ENCODE results near the gene EFL1. TPM values are rescaled to one million over a fixed set of nuclear protein-coding genes. Genes with fewer than 3 reads are reported as not detected.
A peak's percentile ranks its signal among the peaks of the same experiment; 100 is the strongest.

Gene EFL1
- total and polyA plus RNA-seq, 2 of the 8 experiments (the other 6 are each of a cell fraction or from before 2014, with no cell fraction given), result 10.8 to 31.5 TPM

- ChIA-PET POLR2A (ENCODE audit: partially characterized antibody) (interaction anchor here (1.0 kb wide), 1 partner anchor 12 kb away, joined by 3 read pairs; no protein-coding TSS in a partner anchor), CTCF (ENCODE audit: partially characterized antibody) (interaction anchor here (0.7 to 1.3 kb wide), 4 partner anchors 19 to 812 kb away, joined by 3 read pairs; no protein-coding TSS in a partner anchor)
- no peaks in the 10 kb centered on the region; a peak in 1 of 7 replicates for H3K27me3 ChIP-seq (replicated peaks in 1 of 4; ENCODE audit: control insufficient read depth in 3 of 4, extremely low read depth in 1 of 4, insufficient read depth in 3 of 4, low read length in 3 of 4)
- no peak overlapping the region for H3K4me2 ChIP-seq (ENCODE audit: insufficient read depth in 1 of 2, low read depth in 2 of 2, low read length in 2 of 2)
- H2BK120ac ChIP-seq (replicated peaks; ENCODE audit: low read depth, low read length), result no peak overlapping the region
- H4K5ac ChIP-seq (ENCODE audit: insufficient read length, low read depth, low read length), result no peak overlapping the region
- DNase-seq (ENCODE audit: low read depth in 1 of 2, low spot score in 2 of 2) (no peak), FAIRE-seq (no peak)
- WGBS, 2 experiments (ENCODE audit: extremely low coverage in 1 of 2, insufficient coverage in 1 of 2, insufficient read length in 1 of 2, insufficient replicate concordance in 2 of 2, low coverage in 1 of 2, low lambda C conversion rate in 2 of 2, missing lambda C conversion rate in 1 of 2), result 93% methylated on average over 12 of the region's 16 CpGs; no CpG with 5 or more reads in 1 of the 2 experiments
- H3K4me3 ChIP-seq (ENCODE audit: extremely low read depth in 1 of 4, insufficient read depth in 2 of 4, low read depth in 3 of 4, low read length in 4 of 4), result no peak overlapping the region
- no peak overlapping the region for H3K56ac ChIP-seq (replicated peaks; ENCODE audit: insufficient read length, low read depth, low read length)
- no peak overlapping the region for H2BK5ac ChIP-seq (ENCODE audit: low read depth, low read length)
- no peak overlapping the region for H3K4ac ChIP-seq (replicated peaks; ENCODE audit: insufficient read length, low read depth, low read length)
- TF ChIP-seq POU5F1 (IDR thresholded peaks at IDR 0.05; ENCODE audit: low read depth, low read length), result no peak
- no peak for TF ChIP-seq SRF (IDR thresholded peaks at IDR 0.05; ENCODE audit: low read depth, low read length)
- TF ChIP-seq ASH2L (IDR thresholded peaks at IDR 0.05; ENCODE audit: low read length), result no peak
- TF ChIP-seq GTF2F1 (IDR thresholded peaks at IDR 0.05; ENCODE audit: borderline replicate concordance, low read depth, low read length), result no peak
- peaks cover 0 to 4% (median 2%) of the 10 kb centered on the region in 4 experiments; a peak in 3 of 7 replicates for H3K4me1 ChIP-seq (replicated peaks in 1 of 4; ENCODE audit: control insufficient read depth in 3 of 4, insufficient read depth in 4 of 4, low read length in 3 of 4)
- H2BK12ac ChIP-seq (ENCODE audit: low read depth, low read length), result 0 out of 2 replicates have a peak overlapping the region, but pooled peaks have one; percentile 23
- H3K9ac ChIP-seq (replicated peaks in 1 of 4; ENCODE audit: extremely low read depth in 1 of 4, low read depth in 3 of 4, low read length in 3 of 4), result no peak overlapping the region
- no peaks in the 10 kb centered on the region for H3K79me1 ChIP-seq (ENCODE audit: low read depth, low read length)
- no peak overlapping the region for H3K27ac ChIP-seq (ENCODE audit: low read depth, low read length)
- H4K91ac ChIP-seq (replicated peaks; ENCODE audit: insufficient read length, low read length), result no peak overlapping the region
- no peak overlapping the region for H2BK15ac ChIP-seq (ENCODE audit: low read length)
- no peak overlapping the region for H3K23ac ChIP-seq (ENCODE audit: insufficient read length)
- no peaks in the 10 kb centered on the region for H3K23me2 ChIP-seq (ENCODE audit: low read depth, low read length)
- no peaks in the 10 kb centered on the region for H4K20me1 ChIP-seq (replicated peaks in 1 of 2; ENCODE audit: control insufficient read depth in 1 of 2, insufficient read depth in 2 of 2, low read length in 2 of 2)
- H3K36me3 ChIP-seq (ENCODE audit: control insufficient read depth in 2 of 4, insufficient read depth in 4 of 4, low read length in 3 of 4), result no peaks in the 10 kb centered on the region
- no peak overlapping the region for H2AFZ ChIP-seq (ENCODE audit: low read length)
- no peaks in the 10 kb centered on the region for H3K9me3 ChIP-seq (ENCODE audit: insufficient read depth in 2 of 2, low read depth in 1 of 2, low read length in 1 of 2)
- no peak overlapping the region for H2BK20ac ChIP-seq (ENCODE audit: low read length)
- no peak overlapping the region for H3K18ac ChIP-seq (ENCODE audit: extremely low read depth, low read length)
- H3K79me2 ChIP-seq (ENCODE audit: control insufficient read depth in 1 of 2, insufficient read depth in 2 of 2, low read length in 2 of 2), result no peaks in the 10 kb centered on the region
- H3K14ac ChIP-seq (ENCODE audit: insufficient read length), result no peak overlapping the region
- H4K8ac ChIP-seq (ENCODE audit: extremely low read depth, insufficient read depth, low read length), result no peak overlapping the region
- H2AK5ac ChIP-seq (ENCODE audit: low read depth, low read length), result 0 out of 2 replicates have a peak overlapping the region, but pooled peaks have one; percentile 15
These were observed 176.1 kb downstream of the EFL1 start for GRCh38 chr15:82086243-82086995.
